GM13976 (cell line): ENCODE results near the gene IL24.

Experiments
- DNase-seq: peaks from one replicate; pipeline ENCODE4 v3.0.0; 2012; ENCODE audit warnings: low spot score
- CTCF ChIP-seq: IDR thresholded peaks from 2 replicates; pipeline ENCODE4 v1.5.1; 2012; ENCODE audit warnings: borderline replicate concordance, mild to moderate bottlenecking; ENCODE audit not compliant: insufficient read depth; ENCODE audit errors: extremely low read depth, missing control alignments, control extremely low read depth
- in situ Hi-C: fragments of 300-500 bp; cut with MboI; formaldehyde crosslinking; loops from one replicate; pipeline ENCODE4 v1.12.0; 2022; ENCODE audit warnings: low sequenced_read_pairs, mixed read lengths, inconsistent platforms; ENCODE audit not compliant: unreplicated experiment

IL24 gene

GRCh38 chr1:206900149-206900548 lies 2.9 kb downstream of the IL24 start:
- no peak for TF ChIP-seq CTCF
- in situ Hi-C loops = no loop called here
- no peak for DNase-seq

GRCh38 chr1:206901944-206902343 lies 4.7 kb downstream of the IL24 start:
- in situ Hi-C loops = no loop called here
- no peak for TF ChIP-seq CTCF

GRCh38 chr1:206902702-206903101 lies 5.5 kb downstream of the IL24 start:
- TF ChIP-seq CTCF = no peak
- DNase-seq = no peak
- in situ Hi-C loops = no loop called here

More at GRCh38 chr1:206901944-206902343, 4.7 kb downstream of the IL24 start:
- no peak for DNase-seq

- no peak for TF ChIP-seq CTCF
- in situ Hi-C loops = no loop called here
- no peak for DNase-seq
Measured at GRCh38 chr1:206903687-206904086, 6.4 kb downstream of the IL24 start.

- in situ Hi-C loops = no loop called here
- no peak for DNase-seq
- no peak for TF ChIP-seq CTCF
Measured at GRCh38 chr1:206904423-206905142, 7.3 kb downstream of the IL24 start.

GRCh38 chr1:206905295-206906164 lies 8.3 kb downstream of the IL24 start:
- in situ Hi-C loops = no loop called here
- no peak for DNase-seq

More at GRCh38 chr1:206905295-206906164, 8.3 kb downstream of the IL24 start:
- no peak for TF ChIP-seq CTCF
